ENCODE data around the gene STAP2.

The STAP2 gene

GRCh38 chr19:4365341-4365740, 26.7 kb upstream of the STAP2 start:
- Histone ChIP-seq H3K4ac (ENCODE audit: low read depth, low read length) (no peak overlapping the region), H2BK120ac (ENCODE audit: insufficient read depth, low read length, poor library complexity) (no peak overlapping the region), H3K9me3 (ENCODE audit: insufficient read depth, low read depth, low read length) (peaks cover 2% of the 10 kb centered on the region), H4K91ac (ENCODE audit: low read depth, low read length) (no peak overlapping the region), H2BK12ac (ENCODE audit: low read length) (no peak overlapping the region), H2BK5ac (ENCODE audit: low read depth, low read length, poor library complexity) (no peak overlapping the region), H3K4me2 (ENCODE audit: low read length) (no peak overlapping the region), H4K12ac (ENCODE audit: low read depth, low read length) (no peak overlapping the region), H3K27ac (ENCODE audit: low read depth, low read length) (no peak overlapping the region), H3K23ac (ENCODE audit: low read length) (no peak overlapping the region), H3K27me3 (ENCODE audit: insufficient read depth, low read length) (no peaks in the 10 kb centered on the region), H4K8ac (ENCODE audit: low read depth, low read length) (no peak overlapping the region), H2AFZ (ENCODE audit: insufficient read depth, low read length, poor library complexity) (no peak overlapping the region), H3K14ac (ENCODE audit: low read length) (no peak overlapping the region), H3K79me1 (ENCODE audit: low read length) (no peaks in the 10 kb centered on the region), H3K4me3 (ENCODE audit: low read depth, low read length) (no peak overlapping the region), H3K36me3 (ENCODE audit: control insufficient read depth in 1 of 2, insufficient read depth in 2 of 2, low read length in 2 of 2) (peaks cover 75 to 79% of the 10 kb centered on the region in 2 experiments), H3K79me2 (ENCODE audit: control insufficient read depth, insufficient read depth, low read length, poor library complexity) (peaks cover 2% of the 10 kb centered on the region), H3K18ac (ENCODE audit: low read length) (no peak overlapping the region), H3K4me1 (ENCODE audit: control insufficient read depth in 1 of 2, insufficient read depth in 2 of 2, low read length in 2 of 2) (peaks cover 0 to 6% of the 10 kb centered on the region in 2 experiments), H3K9ac (ENCODE audit: low read length) (no peak overlapping the region), H2AK5ac (ENCODE audit: low read length) (no peak overlapping the region)
- no CpG with 5 or more reads among the region's 16 CpGs for WGBS (ENCODE audit: extremely low coverage, insufficient coverage, insufficient read length)
- DNase-seq, result no peak

GRCh38 chr19:4363571-4364304, 25.1 kb upstream of the STAP2 start:
- DNase-seq, result no peak
- H4K91ac ChIP-seq (ENCODE audit: low read depth, low read length), result no peak overlapping the region
- H3K9ac ChIP-seq (ENCODE audit: low read length), result no peak overlapping the region
- no peak overlapping the region for H4K8ac ChIP-seq (ENCODE audit: low read depth, low read length)
- H4K12ac ChIP-seq (ENCODE audit: low read depth, low read length), result no peak overlapping the region
- no peak overlapping the region for H3K27ac ChIP-seq (ENCODE audit: low read depth, low read length)
- no peaks in the 10 kb centered on the region for H3K27me3 ChIP-seq (ENCODE audit: insufficient read depth, low read length)
- H3K4me3 ChIP-seq (ENCODE audit: low read depth, low read length), result no peak overlapping the region
- no peaks in the 10 kb centered on the region for H3K79me1 ChIP-seq (ENCODE audit: low read length)
- no peak overlapping the region for H3K23ac ChIP-seq (ENCODE audit: low read length)
- H3K4me1 ChIP-seq (ENCODE audit: control insufficient read depth in 1 of 2, insufficient read depth in 2 of 2, low read length in 2 of 2), result peaks cover 0 to 3% of the 10 kb centered on the region in 2 experiments
- H2BK120ac ChIP-seq (ENCODE audit: insufficient read depth, low read length, poor library complexity), result no peak overlapping the region
- H3K9me3 ChIP-seq (ENCODE audit: insufficient read depth, low read depth, low read length), result peaks cover 2% of the 10 kb centered on the region
- H2AFZ ChIP-seq (ENCODE audit: insufficient read depth, low read length, poor library complexity), result no peak overlapping the region
- no peak overlapping the region for H3K18ac ChIP-seq (ENCODE audit: low read length)
- H3K14ac ChIP-seq (ENCODE audit: low read length), result no peak overlapping the region
- no peak overlapping the region for H2BK5ac ChIP-seq (ENCODE audit: low read depth, low read length, poor library complexity)
- no peak overlapping the region for H2BK12ac ChIP-seq (ENCODE audit: low read length)
- no peaks in the 10 kb centered on the region for H3K79me2 ChIP-seq (ENCODE audit: control insufficient read depth, insufficient read depth, low read length, poor library complexity)
- H3K4me2 ChIP-seq (ENCODE audit: low read length), result no peak overlapping the region
- peaks cover 91% of the 10 kb centered on the region in 2 experiments for H3K36me3 ChIP-seq (ENCODE audit: control insufficient read depth in 1 of 2, insufficient read depth in 2 of 2, low read length in 2 of 2)
- H2AK5ac ChIP-seq (ENCODE audit: low read length), result no peak overlapping the region
- no peak overlapping the region for H3K4ac ChIP-seq (ENCODE audit: low read depth, low read length)
- WGBS (ENCODE audit: extremely low coverage, insufficient coverage, insufficient read length), result no CpG with 5 or more reads among the region's 26 CpGs

GRCh38 chr19:4362831-4363545, 24.4 kb upstream of the STAP2 start:
- Histone ChIP-seq H2BK120ac (ENCODE audit: insufficient read depth, low read length, poor library complexity) (no peak overlapping the region), H3K36me3 (ENCODE audit: control insufficient read depth in 1 of 2, insufficient read depth in 2 of 2, low read length in 2 of 2) (peaks cover 89 to 92% of the 10 kb centered on the region in 2 experiments), H3K4ac (ENCODE audit: low read depth, low read length) (no peak overlapping the region), H3K79me1 (ENCODE audit: low read length) (no peaks in the 10 kb centered on the region), H2BK12ac (ENCODE audit: low read length) (no peak overlapping the region), H3K9me3 (ENCODE audit: insufficient read depth, low read depth, low read length) (peaks cover 2% of the 10 kb centered on the region), H4K8ac (ENCODE audit: low read depth, low read length) (no peak overlapping the region), H3K18ac (ENCODE audit: low read length) (no peak overlapping the region), H3K14ac (ENCODE audit: low read length) (no peak overlapping the region), H3K23ac (ENCODE audit: low read length) (no peak overlapping the region), H3K4me2 (ENCODE audit: low read length) (no peak overlapping the region), H4K91ac (ENCODE audit: low read depth, low read length) (no peak overlapping the region), H3K4me1 (ENCODE audit: control insufficient read depth in 1 of 2, insufficient read depth in 2 of 2, low read length in 2 of 2) (peaks cover 0 to 3% of the 10 kb centered on the region in 2 experiments), H3K27me3 (ENCODE audit: insufficient read depth, low read length) (no peaks in the 10 kb centered on the region), H2AK5ac (ENCODE audit: low read length) (no peak overlapping the region), H2BK5ac (ENCODE audit: low read depth, low read length, poor library complexity) (no peak overlapping the region), H3K9ac (ENCODE audit: low read length) (no peak overlapping the region), H3K4me3 (ENCODE audit: low read depth, low read length) (no peak overlapping the region), H3K27ac (ENCODE audit: low read depth, low read length) (no peak overlapping the region), H2AFZ (ENCODE audit: insufficient read depth, low read length, poor library complexity) (no peak overlapping the region), H4K12ac (ENCODE audit: low read depth, low read length) (no peak overlapping the region), H3K79me2 (ENCODE audit: control insufficient read depth, insufficient read depth, low read length, poor library complexity) (no peaks in the 10 kb centered on the region)
- no CpG with 5 or more reads among the region's 22 CpGs for WGBS (ENCODE audit: extremely low coverage, insufficient coverage, insufficient read length)
- DNase-seq, result no peak

- Histone ChIP-seq H3K4me3 (ENCODE audit: low read depth, low read length) (no peak overlapping the region), H2AFZ (ENCODE audit: insufficient read depth, low read length, poor library complexity) (no peak overlapping the region), H2AK5ac (ENCODE audit: low read length) (no peak overlapping the region), H3K23ac (ENCODE audit: low read length) (no peak overlapping the region), H3K4me1 (ENCODE audit: control insufficient read depth in 1 of 2, insufficient read depth in 2 of 2, low read length in 2 of 2) (peaks cover 0 to 3% of the 10 kb centered on the region in 2 experiments), H3K79me1 (ENCODE audit: low read length) (no peaks in the 10 kb centered on the region), H3K27me3 (ENCODE audit: insufficient read depth, low read length) (no peaks in the 10 kb centered on the region), H2BK120ac (ENCODE audit: insufficient read depth, low read length, poor library complexity) (no peak overlapping the region), H4K12ac (ENCODE audit: low read depth, low read length) (no peak overlapping the region), H4K8ac (ENCODE audit: low read depth, low read length) (no peak overlapping the region), H3K18ac (ENCODE audit: low read length) (no peak overlapping the region), H3K9me3 (ENCODE audit: insufficient read depth, low read depth, low read length) (no peaks in the 10 kb centered on the region), H3K79me2 (ENCODE audit: control insufficient read depth, insufficient read depth, low read length, poor library complexity) (no peaks in the 10 kb centered on the region), H3K9ac (ENCODE audit: low read length) (no peak overlapping the region), H2BK12ac (ENCODE audit: low read length) (no peak overlapping the region), H3K27ac (ENCODE audit: low read depth, low read length) (no peak overlapping the region), H3K4me2 (ENCODE audit: low read length) (no peak overlapping the region), H3K36me3 (ENCODE audit: control insufficient read depth in 1 of 2, insufficient read depth in 2 of 2, low read length in 2 of 2) (peaks cover 86 to 88% of the 10 kb centered on the region in 2 experiments), H3K4ac (ENCODE audit: low read depth, low read length) (no peak overlapping the region), H3K14ac (ENCODE audit: low read length) (no peak overlapping the region), H4K91ac (ENCODE audit: low read depth, low read length) (no peak overlapping the region), H2BK5ac (ENCODE audit: low read depth, low read length, poor library complexity) (no peak overlapping the region)
- WGBS (ENCODE audit: extremely low coverage, insufficient coverage, insufficient read length), result no CpG with 5 or more reads among the region's 32 CpGs
- DNase-seq, result no peak
These were observed 23.6 kb upstream of the STAP2 start for GRCh38 chr19:4362101-4362828.
